HG03457 (cell line): ENCODE results near the gene HP1BP3.

ENCODE experiments used
- ATAC-seq: cut with Tn5 transposase; IDR thresholded peaks from one replicate; pipeline ENCODE4 v1.9.1; 2021; ENCODE audit warnings: moderate number of reproducible peaks; ENCODE audit not compliant: unreplicated experiment

HP1BP3 gene

DNA sequence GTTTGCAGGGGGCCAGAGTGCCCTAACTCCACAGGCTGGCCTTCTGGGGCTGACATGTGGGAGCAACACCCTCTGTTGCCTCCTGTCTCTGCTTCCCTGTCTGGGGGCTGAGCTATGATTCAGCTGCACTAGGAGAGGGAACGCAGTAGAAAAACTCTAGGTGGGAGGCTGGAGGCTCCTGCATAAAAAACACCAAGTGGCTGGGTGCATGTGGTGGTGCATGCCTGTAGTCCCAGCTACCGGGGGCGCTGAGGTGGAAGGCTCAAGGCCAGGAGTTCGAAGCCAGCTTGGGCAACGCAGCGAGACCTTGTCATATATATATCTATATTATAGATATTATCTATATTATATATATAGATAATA lies 74.9 kb downstream of the HP1BP3 start:
- no peak for ATAC-seq

DNA sequence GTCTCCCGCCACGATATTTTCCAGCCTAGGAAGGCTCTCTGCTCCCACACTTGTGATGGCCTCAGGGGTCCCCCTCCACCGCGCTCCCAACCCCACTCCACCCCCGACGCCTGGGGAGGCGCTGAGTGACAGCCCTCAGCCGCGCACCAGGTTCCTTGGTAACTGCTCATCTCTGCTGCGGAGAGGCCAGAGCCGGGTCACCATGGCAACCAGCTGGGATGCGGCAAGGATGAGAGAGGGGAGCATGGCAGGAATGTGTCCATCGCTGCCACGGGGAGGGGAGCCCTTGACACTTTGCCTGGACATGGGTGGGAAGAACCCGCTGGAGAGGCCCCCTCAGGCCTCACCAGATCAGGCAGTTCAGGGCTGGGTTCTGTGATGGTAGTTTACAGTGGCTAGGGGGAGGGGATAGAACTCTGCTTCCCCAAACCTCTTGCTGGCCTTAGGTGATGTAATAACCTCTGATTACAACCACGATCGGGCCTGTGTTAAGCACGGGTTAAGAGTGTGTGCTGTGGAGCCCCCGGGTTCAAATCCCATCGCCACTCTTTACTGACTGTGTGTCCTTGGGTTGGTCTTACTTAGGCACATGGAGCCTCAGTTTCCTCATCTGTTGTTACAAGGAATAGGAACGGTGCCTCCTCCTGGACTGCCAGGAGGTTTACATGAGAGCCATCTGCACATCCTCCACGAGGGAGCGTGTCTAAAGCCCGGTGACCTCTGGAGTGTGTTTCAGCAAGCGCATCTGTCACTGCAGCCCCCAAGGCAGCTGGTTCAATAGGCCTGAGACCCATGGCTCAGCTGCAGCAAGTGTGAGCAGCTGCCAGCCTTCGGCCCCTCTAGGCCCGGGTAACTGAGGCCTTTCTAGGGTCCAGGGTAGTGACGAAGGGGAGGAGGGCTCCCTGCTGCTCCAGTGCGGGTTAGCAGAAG lies 75.6 kb downstream of the HP1BP3 start:
- no peak for ATAC-seq

DNA sequence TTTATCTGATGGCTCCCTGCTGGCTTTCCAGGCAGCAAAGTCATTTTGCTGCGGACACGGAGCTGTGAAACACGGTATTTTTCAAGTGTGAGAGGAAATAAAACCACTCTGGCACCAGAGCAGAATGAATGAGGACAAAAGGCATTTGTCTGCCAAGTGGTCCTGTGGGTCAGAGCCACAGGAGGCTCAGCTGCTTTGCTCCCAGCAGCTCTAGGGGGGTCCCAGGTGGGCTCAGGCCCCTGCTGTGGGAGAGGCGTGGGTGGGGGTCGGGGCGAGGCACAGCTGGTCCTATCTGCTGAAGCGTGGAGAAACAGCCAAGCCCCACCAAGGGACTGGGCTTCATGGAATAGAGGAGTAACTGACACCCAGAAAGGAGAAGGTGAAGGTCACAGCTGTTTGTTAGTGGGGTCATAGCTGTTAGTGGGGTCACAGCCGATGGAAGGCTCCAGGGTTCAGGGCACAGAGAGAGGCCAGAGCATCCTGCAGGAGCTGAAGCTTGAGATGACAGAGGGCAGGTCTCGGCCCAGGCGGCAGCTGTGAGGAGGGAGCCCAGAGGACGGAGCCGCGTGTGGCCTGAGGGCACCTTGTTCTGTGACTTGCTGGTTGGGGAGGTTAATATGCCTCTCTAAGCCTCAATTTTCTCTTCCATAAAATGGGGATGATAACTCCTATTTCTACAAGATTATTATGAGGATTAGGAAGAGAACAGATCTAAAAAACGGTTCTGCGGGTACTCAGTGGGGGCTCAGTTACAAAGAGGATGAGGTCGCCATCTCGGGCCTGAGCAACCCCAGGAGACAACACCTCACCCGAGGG lies 76.4 kb downstream of the HP1BP3 start:
- no peak for ATAC-seq

DNA sequence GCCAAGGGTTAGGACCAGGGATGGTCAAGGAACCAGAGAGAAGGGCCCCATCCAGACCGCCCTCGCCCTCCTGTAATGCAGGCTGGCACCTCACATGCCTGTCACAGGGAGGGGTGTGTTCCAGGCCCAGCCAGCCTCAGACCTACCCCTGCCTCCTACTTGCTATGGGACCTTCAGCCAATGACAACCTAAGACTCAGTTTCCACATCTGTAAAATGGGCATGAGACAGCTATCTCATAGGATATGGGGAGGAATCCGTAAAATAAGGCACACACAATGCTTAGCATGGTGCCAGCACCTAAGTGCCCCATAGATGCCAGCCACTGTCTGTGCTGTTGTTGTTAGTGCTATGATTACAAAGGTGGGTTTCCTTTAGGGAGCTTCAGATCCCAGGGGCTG lies 77.2 kb downstream of the HP1BP3 start:
- ATAC-seq, result no peak

DNA sequence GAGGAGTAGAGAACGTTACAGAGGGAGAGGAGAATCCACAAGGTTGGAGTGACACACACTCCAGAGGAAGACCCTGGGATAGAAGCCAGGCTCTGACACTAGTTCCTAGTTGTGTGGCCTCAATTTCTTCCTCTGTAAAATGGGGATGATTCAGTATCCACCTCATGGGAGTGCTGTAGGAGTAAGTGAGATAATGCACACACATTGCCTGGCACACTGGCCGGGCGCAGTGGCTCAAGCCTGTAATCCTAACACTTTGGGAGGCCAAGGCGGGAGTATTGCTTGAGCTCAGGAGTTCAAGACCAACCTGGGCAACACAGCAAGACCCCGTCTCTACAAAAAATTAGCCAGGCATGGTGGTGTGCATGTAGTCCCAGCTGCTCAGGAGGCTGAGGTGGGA lies 78.2 kb downstream of the HP1BP3 start:
- no peak for ATAC-seq

DNA sequence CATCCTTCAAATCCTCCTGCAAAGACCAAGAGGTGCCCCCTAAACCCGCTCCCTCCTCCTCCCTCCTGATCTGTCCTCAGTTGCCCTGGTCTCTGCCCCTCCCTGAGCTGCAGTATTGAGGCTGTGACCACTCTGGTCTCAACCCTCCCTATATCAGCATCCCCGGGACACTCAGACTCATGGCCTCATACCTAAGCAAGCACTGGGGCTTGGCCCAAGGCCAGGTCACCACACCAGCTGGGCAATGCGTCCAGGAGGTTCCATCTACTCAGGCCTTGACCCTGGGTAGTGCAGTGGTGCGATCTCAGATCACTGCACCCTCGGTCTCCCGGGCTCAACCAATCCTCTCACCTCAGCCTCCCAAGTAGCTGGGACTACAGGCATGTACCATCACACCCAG lies 79.0 kb downstream of the HP1BP3 start:
- ATAC-seq, result no peak

DNA sequence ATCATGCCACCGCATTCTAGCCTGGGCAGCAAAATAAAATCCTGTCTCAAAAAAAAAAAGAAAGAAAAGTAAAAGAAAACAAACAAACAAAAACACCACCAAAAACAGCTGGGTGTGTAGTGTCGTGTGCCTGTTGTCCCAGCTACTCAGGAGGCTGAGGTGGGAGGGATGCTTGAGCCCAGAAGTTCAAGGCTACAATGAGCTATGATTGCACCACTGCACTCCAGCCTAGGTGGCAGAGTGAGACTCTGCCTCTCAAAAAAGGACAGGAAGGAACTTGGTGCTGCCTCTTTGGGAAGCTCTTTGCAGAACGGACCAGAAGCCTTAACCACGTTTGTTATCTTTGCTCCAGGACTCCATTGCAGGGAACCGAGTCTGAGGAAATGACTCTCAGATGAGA lies 80.3 kb downstream of the HP1BP3 start:
- no peak for ATAC-seq

DNA sequence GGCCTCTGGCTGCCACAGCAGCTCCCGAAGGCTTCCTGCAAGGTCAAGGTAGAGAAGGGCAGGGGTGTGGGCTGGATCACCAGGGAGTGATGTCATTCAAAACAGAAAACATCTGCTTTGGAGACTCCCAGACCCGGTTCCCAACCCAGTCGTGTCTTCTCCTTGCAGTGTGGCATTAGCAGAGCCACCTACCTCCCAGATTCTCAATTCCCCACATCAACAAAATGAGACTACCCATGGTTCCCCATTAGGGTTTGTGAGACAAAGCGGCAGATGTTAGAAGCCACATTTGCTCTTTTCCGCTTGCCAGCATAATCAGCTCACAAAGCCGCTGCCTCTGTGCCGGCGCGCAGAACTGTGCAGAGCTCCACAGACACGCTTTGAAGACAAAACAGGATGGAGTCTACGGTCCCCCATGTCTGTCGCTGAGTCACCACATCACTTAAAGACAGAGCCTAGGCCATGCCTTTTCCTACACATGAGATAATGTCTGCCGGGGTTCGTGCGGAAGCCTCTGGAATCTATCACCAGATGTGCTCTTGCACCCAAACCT lies 81.8 kb downstream of the HP1BP3 start:
- ATAC-seq, result no peak

DNA sequence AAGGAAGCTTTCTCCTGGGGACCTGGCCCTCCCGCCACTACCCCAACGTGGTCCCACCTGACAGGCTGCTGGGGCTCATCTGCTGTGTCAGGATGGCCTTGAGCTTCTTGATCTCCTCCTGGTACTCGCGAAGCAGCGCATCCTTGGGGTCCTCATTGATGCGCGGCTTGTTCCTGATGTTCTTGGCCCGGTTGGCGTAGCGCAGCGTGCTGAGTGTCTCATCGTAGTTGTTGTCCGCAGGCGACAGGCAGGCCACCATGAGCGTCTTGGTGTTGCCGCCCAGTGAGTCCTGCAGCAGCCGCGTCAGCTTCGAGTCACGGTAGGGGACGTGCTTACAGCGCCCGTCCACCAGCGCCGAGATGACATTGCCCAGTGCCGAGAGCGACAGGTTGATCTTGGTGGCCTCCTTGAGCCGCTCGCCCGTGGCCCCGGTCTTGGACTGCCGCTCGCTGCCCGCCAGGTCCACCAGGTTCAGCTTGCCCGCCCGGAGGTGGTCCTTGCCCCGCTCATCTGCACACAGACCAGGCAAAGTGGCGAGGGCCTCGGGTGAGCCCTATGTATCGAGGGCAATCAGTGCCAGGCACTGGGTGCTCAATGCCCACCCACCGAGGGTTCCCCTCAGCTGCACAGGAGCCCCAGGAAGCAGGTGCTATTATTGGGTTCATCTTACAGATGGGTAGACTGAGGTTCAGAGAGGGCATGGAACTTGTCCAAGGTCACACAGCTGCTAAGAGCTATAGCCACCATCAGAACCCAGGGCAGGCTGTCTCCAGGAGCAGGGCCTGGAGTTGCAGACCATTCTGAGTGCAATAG lies 82.5 kb downstream of the HP1BP3 start:
- no peak for ATAC-seq

DNA sequence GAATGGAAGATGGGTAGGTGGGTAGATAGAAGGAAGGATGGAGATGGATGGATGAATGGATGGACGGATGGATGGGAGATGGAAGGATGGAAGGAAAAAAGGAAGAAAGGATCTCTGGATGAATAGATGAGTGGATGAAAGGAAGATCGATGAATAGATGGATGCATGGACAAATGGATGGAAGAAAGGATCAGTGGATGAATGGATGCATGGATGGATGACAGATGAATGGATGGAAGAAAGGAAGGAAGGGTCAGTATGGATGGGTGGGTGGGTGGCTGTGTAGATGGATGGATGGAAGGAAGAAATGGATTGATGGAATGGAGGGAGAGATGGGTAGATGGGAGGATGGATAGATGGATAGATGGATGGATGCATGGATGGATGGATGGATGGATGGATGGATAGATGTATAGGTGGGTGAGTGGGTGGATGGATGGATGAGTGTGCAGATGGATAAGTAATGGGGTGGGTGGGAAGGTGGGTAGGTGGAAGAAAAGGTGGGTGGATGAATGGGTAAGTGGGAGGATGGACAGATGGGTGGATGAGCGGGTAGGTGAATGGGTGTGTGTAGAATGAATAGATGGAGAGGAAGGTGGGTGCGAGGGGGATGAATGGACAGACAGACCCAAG lies 83.9 kb downstream of the HP1BP3 start:
- ATAC-seq, result no peak

DNA sequence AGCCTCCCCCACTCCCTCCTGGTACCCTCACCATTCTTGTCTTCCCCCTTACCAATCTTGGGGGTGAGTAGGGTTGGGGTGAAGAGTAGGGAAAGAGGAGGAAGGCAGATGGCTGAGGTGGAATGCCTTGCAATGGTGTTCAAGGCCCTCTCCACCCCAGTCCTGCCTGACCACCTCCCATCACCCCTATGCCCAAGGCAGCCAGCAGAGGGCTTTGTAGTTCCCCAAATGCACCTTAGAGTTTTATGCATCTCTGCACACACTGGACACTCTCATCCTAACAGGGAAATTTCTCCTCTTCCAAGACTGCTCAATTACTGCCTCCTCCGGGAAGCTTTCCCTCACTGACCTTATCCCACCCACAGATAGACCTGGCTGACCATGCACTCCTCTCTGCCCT lies 84.7 kb downstream of the HP1BP3 start:
- no peak for ATAC-seq

DNA sequence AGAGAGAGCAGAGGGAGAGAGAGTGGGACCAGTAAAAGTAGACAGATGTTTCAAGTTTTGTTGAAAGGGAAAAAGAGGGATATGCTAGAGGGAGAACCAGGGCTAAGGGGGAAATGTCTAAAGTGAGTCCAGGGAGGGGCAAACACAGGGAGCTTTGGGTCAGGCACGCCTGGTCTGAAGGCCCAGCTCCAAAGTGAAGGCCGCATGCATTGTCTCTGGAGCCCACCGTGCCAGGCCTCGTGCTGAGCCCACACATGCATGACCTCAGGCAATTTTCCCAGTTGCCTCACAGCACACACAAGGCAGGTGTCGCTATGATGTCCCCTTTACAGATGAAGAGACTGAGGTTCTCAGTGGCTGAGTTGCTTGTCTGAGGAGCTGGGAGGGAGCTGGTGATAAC lies 85.3 kb downstream of the HP1BP3 start:
- no peak for ATAC-seq

DNA sequence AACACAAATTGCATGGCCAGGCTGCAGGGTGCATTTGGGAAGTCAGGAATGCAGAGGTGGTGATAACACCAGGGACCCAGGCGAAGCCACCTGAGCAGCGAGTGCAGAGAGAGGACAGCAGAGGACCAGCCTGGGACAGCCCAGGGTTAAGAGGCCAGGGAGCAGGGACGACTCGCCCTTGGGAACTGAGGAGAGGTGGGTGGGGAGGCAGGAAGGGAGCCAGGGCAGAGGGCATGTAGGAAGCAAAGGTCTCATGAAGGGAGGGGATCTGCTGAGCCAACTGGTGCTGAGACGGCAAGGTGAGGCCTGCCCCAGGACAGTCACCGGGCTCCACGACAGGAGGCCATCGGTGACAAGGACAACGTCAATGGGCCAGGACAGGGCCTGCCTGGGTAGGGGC lies 85.7 kb downstream of the HP1BP3 start:
- no peak for ATAC-seq

DNA sequence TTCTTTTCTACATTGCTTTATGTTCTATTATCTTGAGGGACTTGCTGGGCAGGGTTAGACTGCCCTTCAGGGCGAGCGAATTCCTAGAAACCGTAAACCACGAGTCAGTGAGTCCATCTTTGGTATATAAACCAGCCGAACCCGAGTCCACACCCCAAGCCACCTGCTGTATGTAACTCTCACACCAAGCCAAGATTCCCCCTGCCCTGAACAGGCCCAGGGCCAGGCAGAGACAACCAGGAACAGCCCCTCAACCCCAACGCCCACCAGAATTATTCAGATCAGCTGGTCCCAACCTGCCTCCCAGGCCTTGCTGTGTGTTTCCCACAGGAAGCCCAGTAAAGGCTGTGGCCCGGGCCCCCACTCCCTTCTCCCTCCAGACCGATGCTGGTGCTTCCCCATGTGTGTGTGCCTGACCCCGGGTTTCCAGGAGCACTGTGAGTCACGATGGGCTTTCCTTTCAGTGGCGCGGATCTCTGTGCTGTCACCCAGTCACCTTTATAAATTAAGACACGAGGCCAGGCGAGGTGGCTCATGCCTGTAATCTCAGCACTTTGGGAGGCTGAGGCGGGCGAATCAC lies 86.4 kb downstream of the HP1BP3 start:
- ATAC-seq, result no peak

DNA sequence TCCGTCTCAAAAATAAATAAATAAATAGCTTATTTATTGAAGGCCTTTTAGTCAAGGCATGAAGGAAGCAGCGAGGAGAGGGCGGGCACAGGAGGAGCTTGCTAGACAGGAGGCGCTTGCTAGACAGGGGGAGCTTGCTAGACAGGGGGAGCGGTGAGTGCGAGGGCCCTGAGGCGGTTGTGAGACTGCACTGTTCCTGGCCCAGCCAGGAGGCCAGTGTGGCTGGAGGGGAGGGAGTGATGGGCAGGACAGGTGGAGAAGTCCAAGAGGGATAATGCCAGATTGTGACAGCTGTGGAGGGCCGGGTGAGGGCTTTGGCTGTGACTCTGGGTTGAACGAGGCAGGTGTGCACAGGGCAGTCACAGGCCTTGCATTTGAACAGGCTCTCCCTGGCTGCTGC lies 87.5 kb downstream of the HP1BP3 start:
- ATAC-seq, result no peak

DNA sequence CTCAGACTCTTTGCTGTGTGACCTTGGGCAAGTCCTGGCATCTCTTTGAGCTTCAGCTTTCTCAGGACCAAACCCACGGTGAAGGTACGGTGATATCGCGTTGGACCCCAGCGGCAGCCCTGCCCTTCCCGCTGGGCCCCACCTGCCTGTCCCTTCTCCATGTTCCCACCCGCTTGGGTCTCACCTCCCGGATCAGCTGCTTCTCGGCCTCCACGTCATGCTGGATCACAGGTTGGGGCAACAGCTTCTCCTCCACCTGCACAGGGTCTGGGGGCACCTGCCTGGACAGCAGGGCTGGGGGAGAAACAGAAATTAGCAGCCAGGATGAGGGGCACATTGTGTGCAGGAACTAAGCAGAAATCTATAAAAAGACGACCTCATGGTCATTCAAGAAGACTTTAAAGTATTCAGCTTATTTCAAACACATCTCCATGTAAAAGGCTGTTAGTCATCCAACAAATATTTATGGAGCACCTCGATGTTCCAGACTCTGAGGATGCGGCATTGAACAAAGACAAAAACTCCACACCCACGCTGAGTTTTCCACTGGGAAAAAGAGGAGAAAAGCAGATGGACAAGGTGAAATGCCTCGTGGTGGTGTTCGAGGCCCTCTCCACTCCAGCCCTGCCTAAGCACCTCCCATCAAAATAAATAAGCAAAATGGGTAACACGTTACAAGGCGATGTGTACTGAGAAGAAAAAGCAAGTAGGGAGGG lies 88.8 kb downstream of the HP1BP3 start:
- ATAC-seq, result no peak

DNA sequence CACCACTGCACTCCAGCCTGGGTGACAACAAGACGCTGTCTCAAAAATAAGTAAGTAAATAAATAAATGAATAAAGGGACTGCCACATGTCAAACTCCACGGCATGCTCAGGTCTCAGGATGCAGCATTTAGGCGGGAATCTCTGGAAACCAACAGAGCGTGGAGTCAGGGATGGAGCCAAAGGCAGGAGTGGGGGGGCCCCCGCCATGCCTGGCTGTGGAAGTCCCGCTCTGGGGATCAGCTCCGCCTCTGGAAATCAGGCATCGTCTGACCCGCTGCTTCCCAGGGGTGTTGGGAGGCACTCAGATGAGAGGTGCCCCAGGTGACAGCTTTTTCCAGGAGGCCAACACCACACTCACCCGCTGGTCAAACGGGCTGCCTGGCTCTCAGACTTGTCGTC lies 89.5 kb downstream of the HP1BP3 start:
- ATAC-seq, result no peak

DNA sequence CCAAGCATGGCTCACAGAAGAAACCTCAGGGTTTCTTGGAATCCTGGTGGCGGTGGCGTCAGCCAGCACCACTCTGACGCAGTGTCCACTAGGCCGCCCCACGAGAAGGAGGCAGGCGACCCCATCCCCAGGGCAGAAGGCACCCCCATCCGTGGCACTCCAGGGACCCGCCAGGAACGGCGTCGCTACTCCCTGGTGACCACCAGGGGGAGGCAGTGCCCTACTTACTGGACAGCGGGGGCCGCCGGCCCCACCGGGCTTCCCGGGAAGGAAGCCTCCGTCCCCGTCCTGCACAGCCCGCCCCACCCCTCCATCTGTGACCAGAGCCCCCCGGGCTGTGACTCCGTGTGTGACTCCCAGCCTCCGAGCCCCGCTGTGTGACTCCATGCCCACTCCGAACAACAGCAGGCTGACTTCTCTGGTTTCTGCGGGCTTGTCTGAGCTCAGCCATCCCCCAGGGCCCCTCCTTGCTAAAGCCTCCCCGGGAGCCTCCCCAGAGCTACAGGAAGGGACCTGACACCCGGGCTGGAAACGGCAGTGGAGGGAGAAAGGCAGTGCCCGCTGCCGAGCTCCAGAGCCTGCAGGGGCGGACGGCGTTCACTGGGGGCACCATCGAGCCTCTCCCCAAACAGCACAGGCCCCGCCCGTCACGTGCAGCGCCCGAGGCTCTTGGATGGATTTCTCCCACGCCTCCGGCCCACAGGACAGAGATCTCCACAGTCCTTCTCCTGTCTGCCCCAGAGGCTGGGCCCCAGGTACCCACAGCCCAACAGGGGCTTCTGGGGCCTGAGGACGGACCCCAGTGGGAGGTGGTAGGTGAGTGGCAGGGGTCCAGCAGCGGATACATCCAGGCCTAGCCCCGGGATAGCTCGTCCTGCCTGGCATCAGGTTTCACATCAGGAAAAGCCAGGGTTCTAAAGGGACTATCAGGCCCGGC lies 90.4 kb downstream of the HP1BP3 start:
- no peak for ATAC-seq

DNA sequence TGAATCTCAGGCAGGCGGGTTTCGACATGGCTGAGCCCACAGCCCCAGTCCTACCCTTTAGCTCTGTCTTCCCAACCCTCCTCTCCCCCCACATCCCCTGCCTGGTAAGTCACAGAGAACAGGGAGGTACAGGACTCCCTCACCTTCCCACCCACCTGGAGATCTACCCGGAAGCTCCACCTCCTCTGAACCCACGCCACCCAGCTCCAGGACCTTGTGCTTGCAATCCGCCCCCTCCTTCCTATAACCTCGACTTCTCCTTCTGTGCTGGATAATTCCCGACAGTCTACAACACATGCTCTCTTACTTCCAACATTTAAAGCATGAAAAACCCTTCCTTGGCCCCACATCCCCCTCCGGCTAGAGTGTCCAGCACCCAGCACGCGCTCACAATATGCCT lies 91.6 kb downstream of the HP1BP3 start:
- no peak for ATAC-seq
